D721Med (cell line): ENCODE data around the gene GJA9.
"Not testable (repeated sequence)": the region's sequence is repeated elsewhere in the genome, so short reads cannot be mapped to it uniquely, and the experiment has no call there.

ENCODE experiments used
- DNase-seq: peaks from one replicate; pipeline ENCODE4 v3.0.0; 2011; ENCODE audit warnings: low spot score; ENCODE audit not compliant: insufficient read length
- FAIRE-seq: peaks from 2 replicates; lab custom pipeline; 2011; peaks lifted over from hg19 to GRCh38; lab: Jason Lieb, UNC
- CTCF ChIP-seq: IDR thresholded peaks from 2 replicates; pipeline ENCODE4 v1.5.1; 2012; ENCODE audit warnings: mild to moderate bottlenecking, control low read depth; ENCODE audit not compliant: insufficient read depth; ENCODE audit errors: missing control alignments

The GJA9 gene

GRCh38 chr1:38840281-38840680, 41.1 kb downstream of the GJA9 start:
- TF ChIP-seq CTCF = no peak
- DNase-seq (no peak), FAIRE-seq (no peak)

- TF ChIP-seq CTCF = no peak
- FAIRE-seq = no peak
- DNase-seq = no peak
Observed at GRCh38 chr1:38839363-38839762, 42.0 kb downstream of the GJA9 start.

GRCh38 chr1:38836316-38836715, 45.1 kb downstream of the GJA9 start:
- not testable (repeated sequence) for FAIRE-seq, DNase-seq

GRCh38 chr1:38834937-38835827, 46.2 kb downstream of the GJA9 start:
- TF ChIP-seq CTCF = peak; percentile 80
- no peak for DNase-seq
- FAIRE-seq = peak; percentile 98

GRCh38 chr1:38834221-38834782, 47.1 kb downstream of the GJA9 start:
- no peak for TF ChIP-seq CTCF
- DNase-seq (no peak), FAIRE-seq (no peak)

GRCh38 chr1:38833146-38833545, 48.2 kb downstream of the GJA9 start:
- no peak for DNase-seq
- no peak for FAIRE-seq
- no peak for TF ChIP-seq CTCF

- FAIRE-seq = no peak
- TF ChIP-seq CTCF = no peak
- DNase-seq = no peak
Observed at GRCh38 chr1:38832370-38832734, 49.0 kb downstream of the GJA9 start.
